Measurements from ENCODE around the gene ITGAV. TPM values are rescaled to one million over a fixed set of nuclear protein-coding genes. Genes with fewer than 3 reads are reported as not detected.
"Not testable (repeated sequence)": the region's sequence is repeated elsewhere in the genome, so short reads cannot be mapped to it uniquely, and the experiment has no call there.

ITGAV gene
- total RNA-seq, 2 experiments from 2014 or later = 4.9 to 5.6 TPM

GRCh38 chr2:186559848-186560247 lies 30.0 kb upstream of the ITGAV start:
- ChIA-PET POLR2A (no interaction called here), CTCF (no interaction called here)
- H3K36me3 Mint-ChIP-seq (ENCODE audit: low read depth) = no peaks in the 10 kb centered on the region
- no peak for DNase-seq
- peaks cover 3% of the 10 kb centered on the region for H3K27me3 Mint-ChIP-seq (ENCODE audit: low read depth)
- H3K9me3 Mint-ChIP-seq (ENCODE audit: insufficient read depth) = no peaks in the 10 kb centered on the region
- no peak for ATAC-seq
- no peak overlapping the region for H3K4me3 Mint-ChIP-seq
- no peaks in the 10 kb centered on the region for H3K4me1 Mint-ChIP-seq (ENCODE audit: low read depth)
- H3K27ac Mint-ChIP-seq = no peak overlapping the region

DNA sequence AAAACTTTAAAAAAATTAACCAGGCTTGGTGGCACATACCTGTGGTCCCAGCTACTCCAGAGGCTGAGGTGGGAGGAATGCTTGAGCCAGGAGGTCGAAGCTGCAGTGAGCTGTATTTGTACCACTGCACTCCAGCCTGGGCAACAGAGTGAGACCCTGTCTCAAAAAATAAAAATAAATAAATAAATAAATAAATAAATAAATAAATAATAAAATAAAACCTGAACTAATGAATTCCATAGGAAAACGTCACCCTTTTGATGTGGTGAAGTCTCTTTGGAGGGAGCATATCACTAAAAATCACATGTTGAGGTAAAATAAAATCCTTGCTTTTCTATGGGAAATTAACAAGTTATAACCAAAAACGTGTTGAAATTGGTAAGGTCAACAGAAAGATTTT lies 29.6 kb upstream of the ITGAV start:
- DNase-seq (no peak), ATAC-seq (no peak)
- Mint-ChIP-seq H3K36me3 (ENCODE audit: low read depth) (no peaks in the 10 kb centered on the region), H3K9me3 (ENCODE audit: insufficient read depth) (no peaks in the 10 kb centered on the region), H3K27me3 (ENCODE audit: low read depth) (peaks cover 5% of the 10 kb centered on the region), H3K4me1 (ENCODE audit: low read depth) (no peaks in the 10 kb centered on the region), H3K27ac (no peak overlapping the region), H3K4me3 (no peak overlapping the region)
- POLR2A ChIA-PET = no interaction called here
- CTCF ChIA-PET = no interaction called here

GRCh38 chr2:186561467-186562208 lies 28.2 kb upstream of the ITGAV start:
- POLR2A ChIA-PET = no interaction called here
- DNase-seq = no peak

GRCh38 chr2:186562209-186562578 lies 27.7 kb upstream of the ITGAV start:
- Mint-ChIP-seq H3K9me3 (ENCODE audit: insufficient read depth) (no peaks in the 10 kb centered on the region), H3K4me3 (no peak overlapping the region)

More at GRCh38 chr2:186561467-186562208, 28.2 kb upstream of the ITGAV start:
- CTCF ChIA-PET = interaction anchor here (1.0 kb wide), 1 partner anchor 14 kb away, joined by 3 read pairs; no protein-coding TSS in a partner anchor
- ATAC-seq = no peak
- H3K36me3 Mint-ChIP-seq (ENCODE audit: low read depth) = no peaks in the 10 kb centered on the region
- no peaks in the 10 kb centered on the region for H3K4me1 Mint-ChIP-seq (ENCODE audit: low read depth)
- no peak overlapping the region for H3K4me3 Mint-ChIP-seq
- H3K27ac Mint-ChIP-seq = no peak overlapping the region
- H3K27me3 Mint-ChIP-seq (ENCODE audit: low read depth) = peaks cover 11% of the 10 kb centered on the region
- H3K9me3 Mint-ChIP-seq (ENCODE audit: insufficient read depth) = no peaks in the 10 kb centered on the region

GRCh38 chr2:186568600-186568999 lies 21.3 kb upstream of the ITGAV start:
- DNase-seq; H3K36me3 Mint-ChIP-seq (ENCODE audit: low read depth); ATAC-seq; H3K27ac Mint-ChIP-seq; H3K4me1 Mint-ChIP-seq (ENCODE audit: low read depth); H3K9me3 Mint-ChIP-seq (ENCODE audit: insufficient read depth); POLR2A ChIA-PET; H3K4me3 Mint-ChIP-seq: not testable (repeated sequence)
- CTCF ChIA-PET = interaction anchor here (0.6 kb wide), 1 partner anchor 73 kb away, joined by 3 read pairs; no protein-coding TSS in a partner anchor
- peaks cover 14% of the 10 kb centered on the region for H3K27me3 Mint-ChIP-seq (ENCODE audit: low read depth)

More at GRCh38 chr2:186562209-186562578, 27.7 kb upstream of the ITGAV start:
- DNase-seq (no peak), ATAC-seq (no peak)
- H3K27me3 Mint-ChIP-seq (ENCODE audit: low read depth) = peaks cover 13% of the 10 kb centered on the region
- CTCF ChIA-PET = interaction anchor here (1.0 kb wide), 1 partner anchor 14 kb away, joined by 3 read pairs; no protein-coding TSS in a partner anchor
- H3K36me3 Mint-ChIP-seq (ENCODE audit: low read depth) = no peaks in the 10 kb centered on the region
- POLR2A ChIA-PET = no interaction called here
- no peaks in the 10 kb centered on the region for H3K4me1 Mint-ChIP-seq (ENCODE audit: low read depth)
- no peak overlapping the region for H3K27ac Mint-ChIP-seq

DNA sequence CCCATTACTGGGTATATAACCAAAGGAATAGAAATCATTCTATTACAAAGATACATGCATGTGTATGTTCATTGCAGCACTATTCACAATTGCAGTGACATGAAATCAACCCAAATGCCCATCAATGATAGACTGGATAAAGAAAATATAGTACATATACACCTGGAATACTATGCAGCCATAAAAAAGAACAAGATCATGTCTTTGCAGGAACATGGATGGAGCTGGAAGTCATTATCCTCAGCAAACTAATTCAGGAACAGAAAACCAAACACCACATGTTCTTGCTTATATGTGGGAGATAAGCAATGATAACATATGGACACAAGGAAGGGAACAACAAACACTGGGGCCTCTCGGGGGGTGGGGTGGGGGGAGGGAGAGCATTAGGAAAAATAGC lies 20.7 kb upstream of the ITGAV start:
- CTCF ChIA-PET = interaction anchor here (0.6 kb wide), 1 partner anchor 73 kb away, joined by 3 read pairs; no protein-coding TSS in a partner anchor
- H3K27me3 Mint-ChIP-seq (ENCODE audit: low read depth) = peaks cover 14% of the 10 kb centered on the region
- H3K4me1 Mint-ChIP-seq (ENCODE audit: low read depth); ATAC-seq; DNase-seq; H3K4me3 Mint-ChIP-seq; H3K9me3 Mint-ChIP-seq (ENCODE audit: insufficient read depth); POLR2A ChIA-PET; H3K36me3 Mint-ChIP-seq (ENCODE audit: low read depth); H3K27ac Mint-ChIP-seq: not testable (repeated sequence)

DNA sequence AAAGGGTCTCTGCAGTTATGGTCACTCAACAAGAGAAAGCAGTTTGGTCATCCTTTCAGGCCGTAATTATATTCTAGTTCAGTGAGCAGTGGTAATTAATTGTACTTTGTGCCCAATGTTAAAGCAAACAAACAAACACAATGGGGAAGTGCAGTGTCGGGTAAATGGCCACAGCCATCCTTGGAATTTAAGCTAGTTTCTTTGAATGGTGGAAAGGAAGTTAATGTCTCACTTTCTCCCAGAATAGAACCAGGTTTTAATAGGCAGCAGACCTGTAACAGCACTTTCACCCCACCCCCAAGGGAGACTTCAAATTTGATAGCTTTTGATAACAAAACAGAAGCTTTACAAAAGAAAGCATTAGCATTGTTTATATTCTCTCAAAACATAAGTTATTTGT lies 20.0 kb upstream of the ITGAV start:
- no peaks in the 10 kb centered on the region for H3K9me3 Mint-ChIP-seq (ENCODE audit: insufficient read depth)
- no peak for DNase-seq
- ChIA-PET CTCF (no interaction called here), POLR2A (no interaction called here)
- no peaks in the 10 kb centered on the region for H3K36me3 Mint-ChIP-seq (ENCODE audit: low read depth)
- no peaks in the 10 kb centered on the region for H3K4me1 Mint-ChIP-seq (ENCODE audit: low read depth)
- no peak for ATAC-seq
- no peak overlapping the region for H3K4me3 Mint-ChIP-seq
- no peak overlapping the region for H3K27ac Mint-ChIP-seq
- peaks cover 14% of the 10 kb centered on the region for H3K27me3 Mint-ChIP-seq (ENCODE audit: low read depth)

DNA sequence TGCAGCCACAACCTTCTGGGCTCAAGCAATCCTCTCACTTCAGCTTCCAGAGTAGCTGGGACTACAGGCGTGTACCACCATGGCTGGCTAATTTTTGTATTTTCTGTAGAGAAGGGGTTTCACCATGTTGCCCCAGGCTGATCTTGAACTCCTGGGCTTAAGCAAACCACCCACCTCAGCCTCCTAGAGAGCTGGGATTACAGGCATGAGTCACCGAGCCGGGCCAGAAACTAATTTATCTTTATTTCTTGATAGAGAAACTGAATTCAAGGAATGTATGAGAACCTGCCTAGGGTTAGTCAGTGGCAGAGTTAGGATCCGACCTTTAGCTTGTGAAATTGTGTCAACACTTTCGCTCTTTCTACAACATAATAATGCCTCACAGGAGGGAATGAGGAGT lies 19.3 kb upstream of the ITGAV start:
- H3K4me3 Mint-ChIP-seq = no peak overlapping the region
- no peak for DNase-seq
- peaks cover 10% of the 10 kb centered on the region for H3K27me3 Mint-ChIP-seq (ENCODE audit: low read depth)
- H3K9me3 Mint-ChIP-seq (ENCODE audit: insufficient read depth) = no peaks in the 10 kb centered on the region
- no peak overlapping the region for H3K27ac Mint-ChIP-seq
- no peaks in the 10 kb centered on the region for H3K36me3 Mint-ChIP-seq (ENCODE audit: low read depth)
- ChIA-PET CTCF (no interaction called here), POLR2A (no interaction called here)
- ATAC-seq = no peak
- no peaks in the 10 kb centered on the region for H3K4me1 Mint-ChIP-seq (ENCODE audit: low read depth)

GRCh38 chr2:186572705-186573104 lies 17.2 kb upstream of the ITGAV start:
- H3K9me3 Mint-ChIP-seq (ENCODE audit: insufficient read depth) = no peaks in the 10 kb centered on the region
- ATAC-seq = no peak
- DNase-seq = no peak
- POLR2A ChIA-PET = no interaction called here
- no peak overlapping the region for H3K4me3 Mint-ChIP-seq
- H3K27ac Mint-ChIP-seq = no peak overlapping the region
- no peaks in the 10 kb centered on the region for H3K4me1 Mint-ChIP-seq (ENCODE audit: low read depth)
- peaks cover 3% of the 10 kb centered on the region for H3K27me3 Mint-ChIP-seq (ENCODE audit: low read depth)
- H3K36me3 Mint-ChIP-seq (ENCODE audit: low read depth) = no peaks in the 10 kb centered on the region
- CTCF ChIA-PET = no interaction called here

GRCh38 chr2:186573531-186573930 lies 16.3 kb upstream of the ITGAV start:
- no peaks in the 10 kb centered on the region for H3K9me3 Mint-ChIP-seq (ENCODE audit: insufficient read depth)
- CTCF ChIA-PET = no interaction called here
- no peak for ATAC-seq

DNA sequence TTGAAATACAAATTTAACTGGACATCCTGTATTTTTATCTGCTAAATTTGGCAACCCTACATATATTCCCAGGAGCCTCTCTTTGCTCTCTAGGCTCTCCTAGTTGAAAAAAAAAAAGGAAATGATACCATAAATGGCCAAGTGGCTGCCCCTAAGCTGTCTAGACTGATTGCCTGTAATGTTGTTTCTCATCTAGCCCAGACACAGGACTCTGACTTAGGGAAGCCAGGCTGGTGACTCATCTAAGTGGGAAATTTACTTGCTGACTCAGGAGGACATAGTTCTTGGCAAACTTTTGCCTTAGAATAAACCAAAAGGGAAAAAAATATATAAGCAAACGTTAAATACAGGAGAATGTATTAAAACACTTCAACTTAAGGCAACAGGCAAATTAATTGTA lies 14.6 kb upstream of the ITGAV start:
- H3K27me3 Mint-ChIP-seq (ENCODE audit: low read depth) = peaks cover 4% of the 10 kb centered on the region
- no peak overlapping the region for H3K4me3 Mint-ChIP-seq
- H3K36me3 Mint-ChIP-seq (ENCODE audit: low read depth) = no peaks in the 10 kb centered on the region
- no peak overlapping the region for H3K27ac Mint-ChIP-seq
- H3K9me3 Mint-ChIP-seq (ENCODE audit: insufficient read depth) = no peaks in the 10 kb centered on the region
- DNase-seq (no peak), ATAC-seq (no peak)
- H3K4me1 Mint-ChIP-seq (ENCODE audit: low read depth) = no peaks in the 10 kb centered on the region
- POLR2A ChIA-PET = interaction anchor here (0.7 kb wide), 1 partner anchor 12 kb away, joined by 3 read pairs; no protein-coding TSS in a partner anchor
- CTCF ChIA-PET = interaction anchor here (1.1 to 1.6 kb wide), 2 partner anchors 13 to 14 kb away, joined by 3 to 4 read pairs; partner anchors contain the start of gene ITGAV

More at GRCh38 chr2:186573531-186573930, 16.3 kb upstream of the ITGAV start:
- H3K36me3 Mint-ChIP-seq (ENCODE audit: low read depth) = no peaks in the 10 kb centered on the region
- H3K4me1 Mint-ChIP-seq (ENCODE audit: low read depth) = no peaks in the 10 kb centered on the region
- H3K27ac Mint-ChIP-seq = no peak overlapping the region
- POLR2A ChIA-PET = no interaction called here
- H3K27me3 Mint-ChIP-seq (ENCODE audit: low read depth) = no peaks in the 10 kb centered on the region
- H3K4me3 Mint-ChIP-seq = no peak overlapping the region
- no peak for DNase-seq

DNA sequence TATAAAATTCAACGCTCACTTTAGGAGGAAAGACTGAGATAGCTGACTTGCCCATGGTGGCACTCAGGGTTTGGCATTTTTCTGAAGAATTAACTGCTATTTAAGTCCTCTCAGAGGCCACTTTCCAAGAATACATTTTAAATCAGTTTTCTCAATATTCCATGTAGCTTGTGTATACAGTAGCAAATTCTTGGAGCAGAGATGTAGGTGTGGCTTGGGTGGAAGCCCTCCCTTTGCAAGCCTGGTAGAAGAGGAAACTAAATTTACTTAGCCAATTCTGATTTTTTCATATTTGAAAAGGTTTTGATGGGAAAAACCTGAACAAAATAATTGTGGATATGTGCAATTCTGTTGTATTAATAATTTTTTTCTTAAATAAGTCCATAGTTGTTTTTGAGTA lies 14.0 kb upstream of the ITGAV start:
- ChIA-PET CTCF (interaction anchor here (1.1 to 1.6 kb wide), 2 partner anchors 13 to 14 kb away, joined by 3 to 4 read pairs; partner anchors contain the start of gene ITGAV), POLR2A (interaction anchor here (0.7 kb wide), 1 partner anchor 12 kb away, joined by 3 read pairs; no protein-coding TSS in a partner anchor)
- Mint-ChIP-seq H3K9me3 (ENCODE audit: insufficient read depth) (no peaks in the 10 kb centered on the region), H3K4me3 (no peak overlapping the region), H3K36me3 (ENCODE audit: low read depth) (no peaks in the 10 kb centered on the region), H3K4me1 (ENCODE audit: low read depth) (no peaks in the 10 kb centered on the region), H3K27me3 (ENCODE audit: low read depth) (peaks cover 4% of the 10 kb centered on the region), H3K27ac (no peak overlapping the region)
- ATAC-seq (no peak), DNase-seq (no peak)
